Transverse colon (tissue), 4 donors: ENCODE results near the gene BUD23. TPM values are rescaled to one million over a fixed set of nuclear protein-coding genes. Genes with fewer than 3 reads are reported as not detected.

ENCODE experiments used
- DNase-seq: peaks from one replicate; pipeline ENCODE4 v3.0.0-alpha.2; 2019
- H3K27ac ChIP-seq, 4 donors: fragments of 200-600 bp; sonication (generic); 2 replicates each; pipeline ENCODE4 v1.5.1; 2016 to 2018; ENCODE audit warnings: inconsistent platforms in 4 of 4
- H3K27me3 ChIP-seq: fragments of 200-600 bp; sonication (generic); 2 replicates; pipeline ENCODE4 v1.5.1; 2017; ENCODE audit warnings: inconsistent platforms
- H3K36me3 ChIP-seq, 4 donors: fragments of 200-600 bp; sonication (generic); 2 replicates each; pipeline ENCODE4 v1.5.1; 2017 to 2019; ENCODE audit warnings: inconsistent platforms in 4 of 4
- H3K4me1 ChIP-seq, 4 donors: fragments of 200-600 bp; sonication (generic); 2 replicates each; pipeline ENCODE4 v1.5.1; 2017 to 2020; ENCODE audit warnings: inconsistent platforms in 4 of 4
- H3K4me3 ChIP-seq, 4 donors: fragments of 200-600 bp; sonication (generic); 1 replicate in 1 of 4; 2 replicates in 3 of 4; pipeline versions ENCODE4 v1.5.1 to v1.6.1; 2017 to 2019; ENCODE audit warnings: inconsistent platforms in 4 of 4
- H3K9me3 ChIP-seq, 2 donors: fragments of 200-600 bp; sonication (generic); 2 replicates each; pipeline ENCODE4 v1.5.1; 2017 to 2019; ENCODE audit warnings: inconsistent platforms in 2 of 2
- CTCF ChIP-seq, 5 experiments: fragments of 200-600 bp in 3 of 5; fragments of 450-650 bp in 2 of 5; sonication (generic) in 3 of 5; IDR thresholded peaks; 1 replicate in 2 of 5; 2 replicates in 3 of 5; pipeline ENCODE4 v1.5.1; 2016 to 2017; ENCODE audit warnings: antibody characterized with exemption in 5 of 5, inconsistent platforms in 3 of 5, mild to moderate bottlenecking in 2 of 5, moderate library complexity in 1 of 5
- EP300 ChIP-seq: sonication (generic); formaldehyde crosslinking; IDR thresholded peaks from one replicate; pipeline ENCODE4 v1.6.1; 2017; ENCODE audit warnings: antibody characterized with exemption, low read depth
- POLR2A ChIP-seq: fragments of 450-650 bp; IDR thresholded peaks from one replicate; pipeline ENCODE4 v1.6.1; 2016; ENCODE audit warnings: antibody characterized with exemption, mild to moderate bottlenecking, moderate library complexity
- POLR2AphosphoS5 ChIP-seq, 3 donors: sonication (generic); formaldehyde crosslinking; IDR thresholded peaks; one replicate each; pipeline ENCODE4 v1.6.1; 2016; ENCODE audit warnings: antibody characterized with exemption in 3 of 3
- WGBS, 2 donors: methylation state at CpG; one replicate each; pipeline ENCODE4 v1.1.5; 2018; ENCODE audit warnings: low coverage in 1 of 2; 5-methylcytosine and 5-hydroxymethylcytosine counted together
- in situ Hi-C, 4 donors: fragments of 200-750 bp; cut with MboI; loops; one replicate each; pipeline versions ENCODE4 v1.15.0 to v1.15.1; 2017; ENCODE audit warnings: low sequenced_read_pairs in 3 of 4, low pct_ligation_motif_present in 1 of 4, low pct_unique_long_range_greater_than_20kb in 1 of 4
- intact Hi-C: fragments of 100-400 bp; cut with DNase I; formaldehyde crosslinking; loops from one replicate; pipeline ENCODE4 v1.15.1; 2023; ENCODE audit warnings: low total_unique reads
- total RNA-seq, 4 donors: library from RNA; depleted of rRNA; stranded (reverse); fragments of >200 nt; gene quantifications; one replicate each; pipeline ENCODE4 v1.1.0, GENCODE V29; 2016

BUD23 gene
- total RNA-seq, 4 donors from 2014 or later = 12.0 to 55.9 (median 30.3) TPM

GRCh38 chr7:73681031-73681430 is 2.4 kb upstream of the BUD23 start:
- Histone ChIP-seq H3K4me1 (peaks cover 13 to 36% (median 27%) of the 10 kb centered on the region in 4 donors), H3K27ac (no peak overlapping the region), H3K4me3 (no peak overlapping the region), H3K9me3 (no peaks in the 10 kb centered on the region), H3K36me3 (no peaks in the 10 kb centered on the region), H3K27me3 (no peaks in the 10 kb centered on the region)
- DNase-seq = no peak
- 66 to 80% methylated on average over 6 to 8 of the region's 8 CpGs for WGBS, 2 donors
- in situ Hi-C loops = no loop called here
- TF ChIP-seq CTCF (IDR thresholded peaks at IDR 0.05) (no peak), POLR2A (no peak), POLR2AphosphoS5 (IDR thresholded peaks at IDR 0.05) (no peak), EP300 (no peak)
- intact Hi-C loops = loop anchor here (10.0 kb wide), 1 partner anchor 54 kb away; the partner anchor contains the start of gene ABHD11

- H3K4me1 ChIP-seq = peaks cover 13 to 36% (median 27%) of the 10 kb centered on the region in 4 donors
- in situ Hi-C loops = no loop called here
Observed at GRCh38 chr7:73682745-73683055, 697 bp upstream of the BUD23 start.

GRCh38 chr7:73683788-73684693 is 644 bp downstream of the BUD23 start:
- Histone ChIP-seq H3K4me3 (peak overlapping the region; percentile 50 to 91 (median 84)), H3K36me3 (no peaks in the 10 kb centered on the region), H3K9me3 (no peaks in the 10 kb centered on the region), H3K27ac (peak overlapping the region; percentile 81 to 94 (median 86)), H3K27me3 (no peaks in the 10 kb centered on the region), H3K4me1 (peaks cover 13 to 36% (median 27%) of the 10 kb centered on the region in 4 donors)
- intact Hi-C loops = loop anchor here (10.0 kb wide), 1 partner anchor 51 kb away; the partner anchor contains the start of gene ABHD11
- no peak for TF ChIP-seq EP300
- no peak for TF ChIP-seq POLR2AphosphoS5 (IDR thresholded peaks at IDR 0.05)
- TF ChIP-seq CTCF (IDR thresholded peaks at IDR 0.05) = no peak
- no peak for TF ChIP-seq POLR2A
- in situ Hi-C loops = no loop called here
- 32 to 70% methylated on average over 11 to 58 of the region's 58 CpGs for WGBS, 2 donors
- no peak for DNase-seq

More at GRCh38 chr7:73682745-73683055, 697 bp upstream of the BUD23 start:
- no peaks in the 10 kb centered on the region for H3K9me3 ChIP-seq
- 0% methylated on average over 1 to 33 of the region's 33 CpGs for WGBS, 2 donors
- intact Hi-C loops = loop anchor here (10.0 kb wide), 1 partner anchor 52 kb away; the partner anchor contains the start of gene ABHD11
- peak overlapping the region; percentile 50 to 94 (median 84) for H3K4me3 ChIP-seq
- peak overlapping the region; percentile 81 to 94 (median 86) for H3K27ac ChIP-seq
- no peaks in the 10 kb centered on the region for H3K27me3 ChIP-seq
- DNase-seq = no peak
- H3K36me3 ChIP-seq = no peaks in the 10 kb centered on the region
- no peak for TF ChIP-seq CTCF (IDR thresholded peaks at IDR 0.05)

- Histone ChIP-seq H3K4me3 (no peak overlapping the region), H3K27me3 (no peaks in the 10 kb centered on the region), H3K27ac (no peak overlapping the region), H3K36me3 (peaks cover 0 to under 1% (median 0%) of the 10 kb centered on the region in 4 donors), H3K4me1 (peaks cover 13 to 33% (median 27%) of the 10 kb centered on the region in 4 donors), H3K9me3 (no peaks in the 10 kb centered on the region)
- DNase-seq = no peak
- WGBS, 2 donors = 93 to 98% methylated on average over 2 to 18 of the region's 18 CpGs
- in situ Hi-C loops (no loop called here), intact Hi-C loops (loop anchor here (10.0 kb wide), 1 partner anchor 49 kb away; the partner anchor contains the start of gene ABHD11)
- TF ChIP-seq EP300 = no peak
- TF ChIP-seq CTCF (IDR thresholded peaks at IDR 0.05) = no peak
Observed at GRCh38 chr7:73685311-73685710, 1.9 kb downstream of the BUD23 start.
